OCI-M2 (cell line): ENCODE results near the gene AKR1C8.
"Not testable (repeated sequence)": the region's sequence is repeated elsewhere in the genome, so short reads cannot be mapped to it uniquely, and the experiment has no call there.

Source experiments
- DNase-seq: peaks from one replicate; lab custom pipeline; 2025; ENCODE audit not compliant: unreplicated experiment; lab: John Stamatoyannopoulos, UW

Gene AKR1C8

GRCh38 chr10:5168897-5169420 is 16.0 kb downstream of the AKR1C8 start:
- DNase-seq, result no peak

- DNase-seq, result no peak
Observed at GRCh38 chr10:5165738-5166137, 19.2 kb downstream of the AKR1C8 start.

GRCh38 chr10:5163487-5163886 is 21.5 kb downstream of the AKR1C8 start:
- DNase-seq, result no peak

- no peak for DNase-seq
Observed at GRCh38 chr10:5159126-5159525, 25.8 kb downstream of the AKR1C8 start.

- DNase-seq, result no peak
Observed at GRCh38 chr10:5157501-5157900, 27.4 kb downstream of the AKR1C8 start.

GRCh38 chr10:5155951-5156350 is 29.0 kb downstream of the AKR1C8 start:
- DNase-seq, result no peak

- no peak for DNase-seq
Observed at GRCh38 chr10:5151076-5151475, 33.9 kb downstream of the AKR1C8 start.

- DNase-seq, result no peak
Observed at GRCh38 chr10:5148678-5149032, 36.3 kb downstream of the AKR1C8 start.

GRCh38 chr10:5147981-5148677 is 36.8 kb downstream of the AKR1C8 start:
- no peak for DNase-seq

- DNase-seq, result no peak
Observed at GRCh38 chr10:5147255-5147980, 37.5 kb downstream of the AKR1C8 start.

- DNase-seq, result no peak
Observed at GRCh38 chr10:5146920-5147254, 38.1 kb downstream of the AKR1C8 start.

GRCh38 chr10:5143137-5143536 is 41.8 kb downstream of the AKR1C8 start:
- no peak for DNase-seq

- no peak for DNase-seq
Observed at GRCh38 chr10:5142199-5142598, 42.8 kb downstream of the AKR1C8 start.

GRCh38 chr10:5137699-5138098 is 47.3 kb downstream of the AKR1C8 start:
- DNase-seq, result not testable (repeated sequence)

GRCh38 chr10:5136468-5137087 is 48.4 kb downstream of the AKR1C8 start:
- DNase-seq, result no peak

- DNase-seq, result no peak
Observed at GRCh38 chr10:5135581-5135980, 49.4 kb downstream of the AKR1C8 start.

- no peak for DNase-seq
Observed at GRCh38 chr10:5125315-5126044, 59.5 kb downstream of the AKR1C8 start.

- DNase-seq, result no peak
Observed at GRCh38 chr10:5123886-5124285, 61.1 kb downstream of the AKR1C8 start.

GRCh38 chr10:5119997-5120396 is 65.0 kb downstream of the AKR1C8 start:
- DNase-seq, result not testable (repeated sequence)

- no peak for DNase-seq
Observed at GRCh38 chr10:5117026-5117425, 67.9 kb downstream of the AKR1C8 start.

- DNase-seq, result no peak
Observed at GRCh38 chr10:5116621-5117020, 68.3 kb downstream of the AKR1C8 start.
